SK-N-SH (cell line): ENCODE measurements around the gene MAP3K1. TPM values are rescaled to one million over a fixed set of nuclear protein-coding genes. Genes with fewer than 3 reads are reported as not detected.

ENCODE experiments used
- CTCF ChIA-PET: fragments of 300-600, 350-600 bp; formaldehyde crosslinking; extraction: SDS; loops from one replicate; lab custom pipeline; 2021; lab: Yijun Ruan, JAX
- POLR2A ChIA-PET: fragments of 350-600 bp; sonication (Branson Sonifier 250); formaldehyde crosslinking; extraction: SDS; loops from one replicate; lab custom pipeline; 2020; ENCODE audit warnings: antibody characterized with exemption, inconsistent platforms; lab: Yijun Ruan, JAX
- DNase-seq: peaks from one replicate; pipeline ENCODE4 v3.0.0; 2012
- H2AFZ ChIP-seq: fragments of 200-600 bp; sonication (generic); 2 replicates; pipeline ENCODE4 v1.8.1; 2016; ENCODE audit warnings: antibody characterized with exemption, mild to moderate bottlenecking, low read depth
- H3F3A ChIP-seq: fragments of 200-600 bp; sonication (generic); replicated peaks from 2 replicates; pipeline ENCODE3; 2016; ENCODE audit warnings: antibody characterized with exemption, mild to moderate bottlenecking; ENCODE audit not compliant: insufficient read depth
- H3K27ac ChIP-seq, 2 experiments: fragments of 200-500 bp in 1 of 2; fragments of 200-600 bp in 1 of 2; sonication (Bioruptor generic) in 1 of 2; sonication (generic), shearing (Covaris generic) in 1 of 2; 2 replicates each; pipeline versions ENCODE4 v1.5.1 to v1.6.1; 2014 to 2016; ENCODE audit warnings: low read depth in 2 of 2, inconsistent platforms in 1 of 2, low read length in 1 of 2, mild to moderate bottlenecking in 1 of 2, mixed read lengths in 1 of 2
- H3K27me3 ChIP-seq: fragments of 200-600 bp; sonication (generic), shearing (Covaris generic); 2 replicates; pipeline ENCODE4 v1.6.1; 2016; ENCODE audit warnings: mixed run types; ENCODE audit not compliant: insufficient read depth
- H3K36me3 ChIP-seq, 2 experiments: fragments of 200-500 bp in 1 of 2; fragments of 200-600 bp in 1 of 2; sonication (Bioruptor generic) in 1 of 2; sonication (generic) in 1 of 2; replicated peaks in 1 of 2; 2 replicates each; pipeline versions ENCODE3 to v1.5.1; 2014 to 2016; ENCODE audit warnings: low read length in 1 of 2, mild to moderate bottlenecking in 1 of 2; ENCODE audit not compliant: insufficient read depth in 2 of 2, control insufficient read depth in 1 of 2
- H3K4me1 ChIP-seq, 2 experiments: fragments of 200-500 bp in 1 of 2; fragments of 200-600 bp in 1 of 2; sonication (Bioruptor generic) in 1 of 2; sonication (generic), shearing (Covaris generic) in 1 of 2; 2 replicates each; pipeline versions ENCODE4 v1.5.1 to v1.6.1; 2014 to 2016; ENCODE audit warnings: low read depth in 1 of 2, low read length in 1 of 2, mixed run types in 1 of 2; ENCODE audit not compliant: insufficient read depth in 2 of 2, control insufficient read depth in 1 of 2
- H3K4me2 ChIP-seq: fragments of 200-600 bp; sonication (generic), shearing (Covaris generic); 2 replicates; pipeline ENCODE4 v1.6.1; 2017; ENCODE audit warnings: mixed run types
- H3K4me3 ChIP-seq, 2 experiments: fragments of 200-500 bp in 1 of 2; fragments of 200-600 bp in 1 of 2; sonication (Bioruptor generic) in 1 of 2; sonication (generic), shearing (Covaris generic) in 1 of 2; 2 replicates each; pipeline versions ENCODE4 v1.5.1 to v1.8.1; 2014 to 2016; ENCODE audit warnings: low read depth in 2 of 2, inconsistent platforms in 1 of 2, low read length in 1 of 2, mild to moderate bottlenecking in 1 of 2, mixed read lengths in 1 of 2, moderate library complexity in 1 of 2
- H3K79me2 ChIP-seq: fragments of 200-600 bp; sonication (generic); 2 replicates; pipeline ENCODE4 v1.8.1; 2017; ENCODE audit warnings: mild to moderate bottlenecking; ENCODE audit not compliant: insufficient read depth
- H3K9ac ChIP-seq: fragments of 200-600 bp; sonication (generic); 2 replicates; pipeline ENCODE4 v1.6.1; 2017; ENCODE audit warnings: mixed run types
- H3K9me2 ChIP-seq: fragments of 200-600 bp; sonication (generic); 2 replicates; pipeline ENCODE4 v1.6.1; 2017; ENCODE audit warnings: mixed run types
- H3K9me3 ChIP-seq: fragments of 200-600 bp; sonication (generic); 2 replicates; pipeline ENCODE4 v1.6.1; 2017; ENCODE audit warnings: mixed run types, mild to moderate bottlenecking, moderate library complexity
- H4K20me1 ChIP-seq: fragments of 200-600 bp; sonication (generic); 2 replicates; pipeline ENCODE4 v1.6.1; 2017; ENCODE audit warnings: mild to moderate bottlenecking, mixed run types; ENCODE audit not compliant: insufficient read depth
- EP300 ChIP-seq, 2 experiments: IDR thresholded peaks; 2 replicates each; pipeline versions ENCODE4 v1.4.0 to v1.6.1; 2012; ENCODE audit warnings: borderline replicate concordance in 1 of 2, low read depth in 1 of 2, low read length in 1 of 2
- FOXJ3 ChIP-seq: sonication (generic); formaldehyde crosslinking; IDR thresholded peaks from 2 replicates; pipeline ENCODE4 v1.5.1; 2020; ENCODE audit warnings: mild to moderate bottlenecking, missing genetic modification reagents
- FOXM1 ChIP-seq: IDR thresholded peaks from 2 replicates; pipeline ENCODE4 v1.4.0; 2012; ENCODE audit warnings: low read depth, mild to moderate bottlenecking
- GATA2 ChIP-seq: sonication (generic); formaldehyde crosslinking; IDR thresholded peaks from 2 replicates; pipeline ENCODE4 v1.5.0; 2020; ENCODE audit warnings: mild to moderate bottlenecking, missing genetic modification reagents
- JUND ChIP-seq: IDR thresholded peaks from 2 replicates; pipeline ENCODE4 v1.4.0; 2012
- MEF2A ChIP-seq: IDR thresholded peaks from 2 replicates; pipeline ENCODE4 v1.4.0; 2012; ENCODE audit warnings: low read depth, borderline replicate concordance
- MXI1 ChIP-seq: IDR thresholded peaks from 2 replicates; pipeline ENCODE4 v1.6.1; 2012; ENCODE audit warnings: mild to moderate bottlenecking, low read depth, low read length, improper control_type of control experiment
- NFIC ChIP-seq: IDR thresholded peaks from 2 replicates; pipeline ENCODE4 v1.4.0; 2012; ENCODE audit warnings: borderline replicate concordance
- RCOR1 ChIP-seq: fragments of 150-350 bp; IDR thresholded peaks from 2 replicates; pipeline ENCODE4 v1.6.1; 2017; ENCODE audit warnings: antibody characterized with exemption, low read length
- REST ChIP-seq: IDR thresholded peaks from 2 replicates; pipeline ENCODE4 v1.6.1; 2012; ENCODE audit warnings: mild to moderate bottlenecking, low read depth, low read length, moderate library complexity
- SIN3A ChIP-seq: IDR thresholded peaks from 2 replicates; pipeline ENCODE4 v1.6.1; 2012; ENCODE audit warnings: low read depth, mild to moderate bottlenecking, low read length, moderate library complexity, borderline replicate concordance
- SMC3 ChIP-seq: IDR thresholded peaks from 2 replicates; pipeline ENCODE4 v1.6.1; 2012; ENCODE audit warnings: low read depth, low read length, improper control_type of control experiment
- TEAD4 ChIP-seq: IDR thresholded peaks from 2 replicates; pipeline ENCODE4 v1.4.0; 2012; ENCODE audit warnings: mild to moderate bottlenecking, borderline replicate concordance; ENCODE audit not compliant: insufficient read depth
- YY1 ChIP-seq: IDR thresholded peaks from 2 replicates; pipeline ENCODE4 v1.4.0; 2012; ENCODE audit warnings: low read depth, mild to moderate bottlenecking
- WGBS: methylation state at CpG from one replicate; pipeline ENCODE4 v1.1.6; 2017; ENCODE audit warnings: low lambda C conversion rate; 5-methylcytosine and 5-hydroxymethylcytosine counted together
- polyA plus RNA-seq, 3 experiments: library from polyadenylated mRNA; depleted of rRNA; stranded (reverse); fragments of >200 nt; gene quantifications; 2 replicates each; pipeline ENCODE4 v1.2.3, GENCODE V29; 2012
- TF ChIP-seq, protein P1 (sequence below): fragments of 150-350 bp; IDR thresholded peaks from 2 replicates; pipeline ENCODE4 v1.6.1; 2017; ENCODE audit warnings: antibody characterized with exemption, low read length, low read depth, borderline replicate concordance
- TF ChIP-seq, protein P2 (sequence below): IDR thresholded peaks from 2 replicates; pipeline ENCODE4 v1.4.0; 2012; ENCODE audit warnings: low read depth, borderline replicate concordance

MAP3K1 gene
- polyA plus RNA-seq, 1 of the 3 experiments (the other 2 are of a cell fraction), result 2.2 TPM

- H3K9me2 ChIP-seq, result no peaks in the 10 kb centered on the region
- H3K4me3 ChIP-seq, result no peak overlapping the region
- H3F3A ChIP-seq, result peaks cover 6% of the 10 kb centered on the region
- H3K79me2 ChIP-seq, result peaks cover 95% of the 10 kb centered on the region
- peaks cover 71% of the 10 kb centered on the region for H4K20me1 ChIP-seq
- H3K9me3 ChIP-seq, result no peaks in the 10 kb centered on the region
- H3K27ac ChIP-seq, result peak overlapping the region in 1 of 2 experiments; percentile 87; a peak in 2 of 4 replicates
- ChIA-PET CTCF (interaction anchor here (0.9 kb wide), 1 partner anchor 115 kb away, joined by 3 read pairs; no protein-coding TSS in a partner anchor), POLR2A (interaction anchor here (0.6 kb wide), 1 partner anchor 559 kb away, joined by 4 read pairs; no protein-coding TSS in a partner anchor)
- peak overlapping the region; percentile 21; the same call in 1 of the 2 replicates for H3K4me2 ChIP-seq
- DNase-seq, result no peak
- H3K4me1 ChIP-seq, result peaks cover 0 to 65% of the 10 kb centered on the region in 2 experiments; a peak in 3 of 4 replicates
- no peaks in the 10 kb centered on the region for H3K36me3 ChIP-seq
- H3K9ac ChIP-seq, result no peak overlapping the region
- H2AFZ ChIP-seq, result no peak overlapping the region
- H3K27me3 ChIP-seq, result no peaks in the 10 kb centered on the region
- TF ChIP-seq TEAD4, result no peak
- peak in 1 of 2 experiments; percentile 12; a peak in 1 of 4 replicates for TF ChIP-seq EP300 (IDR thresholded peaks at IDR 0.05; ENCODE audit: borderline replicate concordance in 1 of 2, low read depth in 1 of 2, low read length in 1 of 2)
- TF ChIP-seq FOXM1, result no peak
- TF ChIP-seq REST, result no peak
- TF ChIP-seq, all 33 proteins: peak for 1
- 58% methylated on average over 1 of the region's 1 CpG for WGBS
Observed at GRCh38 chr5:56831773-56832172, 16.4 kb downstream of the MAP3K1 start.

GRCh38 chr5:56833325-56833724, 18.0 kb downstream of the MAP3K1 start:
- no peak overlapping the region for H2AFZ ChIP-seq
- ChIA-PET POLR2A (no interaction called here), CTCF (interaction anchor here (0.6 to 2.2 kb wide), 5 partner anchors 15 to 562 kb away, joined by 3 to 9 read pairs (median 3); no protein-coding TSS in a partner anchor)
- peaks cover 94% of the 10 kb centered on the region for H3K79me2 ChIP-seq
- H3K9me2 ChIP-seq, result no peaks in the 10 kb centered on the region
- no peak overlapping the region for H3K4me2 ChIP-seq
- no peak for DNase-seq
- peaks cover 55% of the 10 kb centered on the region for H4K20me1 ChIP-seq
- no peaks in the 10 kb centered on the region for H3K9me3 ChIP-seq
- H3F3A ChIP-seq, result peaks cover 9% of the 10 kb centered on the region
- no peak overlapping the region for H3K9ac ChIP-seq
- H3K4me3 ChIP-seq, result no peak overlapping the region
- H3K27ac ChIP-seq, result peak overlapping the region in 1 of 2 experiments; percentile 50; a peak in 1 of 4 replicates
- no peaks in the 10 kb centered on the region for H3K36me3 ChIP-seq
- no peaks in the 10 kb centered on the region for H3K27me3 ChIP-seq
- H3K4me1 ChIP-seq, result peaks cover 0 to 70% of the 10 kb centered on the region in 2 experiments; a peak in 3 of 4 replicates
- WGBS, result 84% methylated on average over 4 of the region's 4 CpGs
- no peak for TF ChIP-seq MXI1
- TF ChIP-seq, protein P1, sequence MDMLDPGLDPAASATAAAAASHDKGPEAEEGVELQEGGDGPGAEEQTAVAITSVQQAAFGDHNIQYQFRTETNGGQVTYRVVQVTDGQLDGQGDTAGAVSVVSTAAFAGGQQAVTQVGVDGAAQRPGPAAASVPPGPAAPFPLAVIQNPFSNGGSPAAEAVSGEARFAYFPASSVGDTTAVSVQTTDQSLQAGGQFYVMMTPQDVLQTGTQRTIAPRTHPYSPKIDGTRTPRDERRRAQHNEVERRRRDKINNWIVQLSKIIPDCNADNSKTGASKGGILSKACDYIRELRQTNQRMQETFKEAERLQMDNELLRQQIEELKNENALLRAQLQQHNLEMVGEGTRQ, result no peak
- TF ChIP-seq JUND, result no peak
- no peak for TF ChIP-seq REST
- TF ChIP-seq YY1, result no peak
- TF ChIP-seq EP300 (IDR thresholded peaks at IDR 0.05; ENCODE audit: borderline replicate concordance in 1 of 2, low read depth in 1 of 2, low read length in 1 of 2), result no peak
- TF ChIP-seq SMC3, result no peak
- TF ChIP-seq NFIC, result no peak
- TF ChIP-seq, protein P2, sequence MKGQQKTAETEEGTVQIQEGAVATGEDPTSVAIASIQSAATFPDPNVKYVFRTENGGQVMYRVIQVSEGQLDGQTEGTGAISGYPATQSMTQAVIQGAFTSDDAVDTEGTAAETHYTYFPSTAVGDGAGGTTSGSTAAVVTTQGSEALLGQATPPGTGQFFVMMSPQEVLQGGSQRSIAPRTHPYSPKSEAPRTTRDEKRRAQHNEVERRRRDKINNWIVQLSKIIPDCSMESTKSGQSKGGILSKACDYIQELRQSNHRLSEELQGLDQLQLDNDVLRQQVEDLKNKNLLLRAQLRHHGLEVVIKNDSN, result no peak
- TF ChIP-seq RCOR1, result no peak
- TF ChIP-seq FOXJ3 (CRISPR knock-in tag), result no peak
- no peak for TF ChIP-seq GATA2 (CRISPR knock-in tag)
- TF ChIP-seq SIN3A, result no peak
- TF ChIP-seq FOXM1, result no peak
- TF ChIP-seq MEF2A, result no peak
